Heart left ventricle (tissue), 13 donors: ENCODE measurements around the gene NEK7.

Source experiments
- POLR2A ChIP-seq, 2 donors: fragments of 450-650 bp; IDR thresholded peaks; one replicate each; pipeline ENCODE4 v1.6.1; 2017; ENCODE audit warnings: antibody characterized with exemption in 2 of 2, mild to moderate bottlenecking in 2 of 2, moderate library complexity in 2 of 2
- TF ChIP-seq, protein P1 (sequence below), 12 donors: fragments of 200-600 bp; sonication (generic) in 4 of 12; IDR thresholded peaks; one replicate each; pipeline versions ENCODE4 v1.5.0 to v1.8.0; 2018 to 2022; ENCODE audit warnings: antibody characterized with exemption in 12 of 12, mild to moderate bottlenecking in 5 of 12
- donor health status: ischemic (EF 13 %, LVEDD 7.1; RV severe dilation, severe dysfunction).
- donor health status: DM: no; HTN: yes; CAD: no.
- donor health status: DM: no; HTN: no; CAD: no.
- donor health status: ischemic (EF 25% LVEDD 6.9; RV normal size, moderate dysfunction).
- donor health status: ischemic (EF 25% LVEDD 5.7; RV mildly dilated, moderate dysfunction).
- donor health status: ischemic (EF 35%, LVEDD 5.7; RV mildly dilated, moderate dysfunction).
- donor health status: nonischemic (EF 11% LVEDD 7.7; RV severe dilation, severe dysfunction).
- donor health status: DM: yes; HTN: yes; CAD: no.
- donor health status: PGD.
- donor health status: ischemic (EF 29% LVEDD 5.4; RV normal size, mild dysfunction).
- donor health status: nonischemic (EF 23%, LVEDD 6.1; RV moderate dilation, normal function).

GRCh38 chr1:198116469-198116868, 40.3 kb upstream of the NEK7 start:
- no peak for TF ChIP-seq POLR2A (IDR thresholded peaks at IDR 0.05)
- TF ChIP-seq, protein P1, sequence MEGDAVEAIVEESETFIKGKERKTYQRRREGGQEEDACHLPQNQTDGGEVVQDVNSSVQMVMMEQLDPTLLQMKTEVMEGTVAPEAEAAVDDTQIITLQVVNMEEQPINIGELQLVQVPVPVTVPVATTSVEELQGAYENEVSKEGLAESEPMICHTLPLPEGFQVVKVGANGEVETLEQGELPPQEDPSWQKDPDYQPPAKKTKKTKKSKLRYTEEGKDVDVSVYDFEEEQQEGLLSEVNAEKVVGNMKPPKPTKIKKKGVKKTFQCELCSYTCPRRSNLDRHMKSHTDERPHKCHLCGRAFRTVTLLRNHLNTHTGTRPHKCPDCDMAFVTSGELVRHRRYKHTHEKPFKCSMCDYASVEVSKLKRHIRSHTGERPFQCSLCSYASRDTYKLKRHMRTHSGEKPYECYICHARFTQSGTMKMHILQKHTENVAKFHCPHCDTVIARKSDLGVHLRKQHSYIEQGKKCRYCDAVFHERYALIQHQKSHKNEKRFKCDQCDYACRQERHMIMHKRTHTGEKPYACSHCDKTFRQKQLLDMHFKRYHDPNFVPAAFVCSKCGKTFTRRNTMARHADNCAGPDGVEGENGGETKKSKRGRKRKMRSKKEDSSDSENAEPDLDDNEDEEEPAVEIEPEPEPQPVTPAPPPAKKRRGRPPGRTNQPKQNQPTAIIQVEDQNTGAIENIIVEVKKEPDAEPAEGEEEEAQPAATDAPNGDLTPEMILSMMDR (IDR thresholded peaks at IDR 0.05), result no peak
